Activated naive CD8-positive, alpha-beta T cell (primary cell): ENCODE results near the gene UBE2B.

Experiments used
- H3K27ac Mint-ChIP-seq: one replicate; pipeline ENCODE4 v1.8.0; 2021; ENCODE audit warnings: mixed read lengths
- H3K27me3 Mint-ChIP-seq: one replicate; pipeline ENCODE4 v1.8.0; 2021; ENCODE audit warnings: mixed read lengths
- H3K36me3 Mint-ChIP-seq: one replicate; pipeline ENCODE4 v1.8.0; 2021; ENCODE audit warnings: mixed read lengths
- H3K4me1 Mint-ChIP-seq: one replicate; pipeline ENCODE4 v1.8.0; 2021; ENCODE audit warnings: low read depth, mixed read lengths
- H3K4me3 Mint-ChIP-seq: one replicate; pipeline ENCODE4 v1.8.0; 2021; ENCODE audit warnings: mild to moderate bottlenecking, mixed read lengths
- H3K9me3 Mint-ChIP-seq: one replicate; pipeline ENCODE4 v1.8.0; 2021; ENCODE audit warnings: low read depth, mixed read lengths

UBE2B gene

GRCh38 chr5:134437847-134438581, 66.6 kb downstream of the UBE2B start:
- Mint-ChIP-seq H3K27ac (no peak overlapping the region), H3K4me3 (no peak overlapping the region), H3K4me1 (peaks cover 17% of the 10 kb centered on the region), H3K9me3 (no peaks in the 10 kb centered on the region), H3K27me3 (no peaks in the 10 kb centered on the region), H3K36me3 (no peaks in the 10 kb centered on the region)

GRCh38 chr5:134438721-134439123, 67.4 kb downstream of the UBE2B start:
- Mint-ChIP-seq H3K4me3 (no peak overlapping the region), H3K4me1 (peaks cover 16% of the 10 kb centered on the region), H3K27ac (no peak overlapping the region), H3K36me3 (no peaks in the 10 kb centered on the region), H3K27me3 (no peaks in the 10 kb centered on the region), H3K9me3 (no peaks in the 10 kb centered on the region)

GRCh38 chr5:134439210-134439654, 67.9 kb downstream of the UBE2B start:
- Mint-ChIP-seq H3K27ac (no peak overlapping the region), H3K4me1 (peaks cover 16% of the 10 kb centered on the region), H3K27me3 (no peaks in the 10 kb centered on the region)

GRCh38 chr5:134440201-134440755, 68.9 kb downstream of the UBE2B start:
- Mint-ChIP-seq H3K4me3 (no peak overlapping the region), H3K27ac (no peak overlapping the region), H3K4me1 (peaks cover 16% of the 10 kb centered on the region), H3K27me3 (no peaks in the 10 kb centered on the region), H3K36me3 (no peaks in the 10 kb centered on the region), H3K9me3 (no peaks in the 10 kb centered on the region)

More at GRCh38 chr5:134439210-134439654, 67.9 kb downstream of the UBE2B start:
- Mint-ChIP-seq H3K9me3 (no peaks in the 10 kb centered on the region), H3K36me3 (no peaks in the 10 kb centered on the region), H3K4me3 (no peak overlapping the region)
